PC-9 (cell line): ENCODE results near the gene GAA. TPM values are rescaled to one million over a fixed set of nuclear protein-coding genes. Genes with fewer than 3 reads are reported as not detected.

Experiments
- BruUV-seq: library from RNA; stranded (reverse); fragments of 400-500 nt; replicated peaks from 2 replicates; lab custom pipeline; 2021; lab: Mats Ljungman, UMichigan
- CTCF ChIA-PET: fragments of 300-600 bp; sonication (Branson Sonifier 250); formaldehyde crosslinking; loops from one replicate; lab custom pipeline; 2022; ENCODE audit warnings: antibody characterized with exemption; lab: Charles Lee
- POLR2A ChIA-PET: fragments of 300-600 bp; sonication (Branson Sonifier 250); formaldehyde crosslinking; loops from one replicate; lab custom pipeline; 2022; ENCODE audit warnings: antibody characterized with exemption; ENCODE audit not compliant: unreplicated experiment; lab: Charles Lee
- DNase-seq, 2 experiments: peaks; one replicate each; pipeline versions ENCODE4 v3.0.0 to v3.0.0-alpha.2; 2015 to 2022; ENCODE audit warnings: mixed read lengths in 1 of 2
- H2AFZ ChIP-seq: fragments of 200-600 bp; sonication (generic); 2 replicates; pipeline ENCODE4 v1.8.1; 2017; ENCODE audit warnings: antibody characterized with exemption
- H3F3A ChIP-seq: fragments of 200-600 bp; sonication (generic); 2 replicates; pipeline ENCODE4 v1.8.1; 2017; ENCODE audit warnings: antibody characterized with exemption, mild to moderate bottlenecking, low read depth; ENCODE audit not compliant: insufficient read depth
- H3K27ac ChIP-seq: fragments of 200-600 bp; sonication (generic); 2 replicates; pipeline ENCODE4 v1.6.1; 2016; ENCODE audit warnings: mixed run types
- H3K27me3 ChIP-seq: fragments of 200-600 bp; sonication (generic); 2 replicates; pipeline ENCODE4 v1.6.1; 2016; ENCODE audit warnings: low read depth, mixed run types; ENCODE audit not compliant: insufficient read depth
- H3K36me3 ChIP-seq: fragments of 200-600 bp; sonication (generic); 2 replicates; pipeline ENCODE4 v1.6.1; 2016; ENCODE audit warnings: low read depth, mixed run types
- H3K4me1 ChIP-seq: fragments of 200-600 bp; sonication (generic); replicated peaks from 2 replicates; pipeline ENCODE4 v1.6.1; 2016; ENCODE audit warnings: mixed run types; ENCODE audit not compliant: insufficient read depth
- H3K4me2 ChIP-seq: fragments of 200-600 bp; sonication (generic); 2 replicates; pipeline ENCODE4 v1.6.1; 2017; ENCODE audit warnings: mixed run types
- H3K4me3 ChIP-seq: fragments of 200-600 bp; sonication (generic); 2 replicates; pipeline ENCODE4 v1.6.1; 2016; ENCODE audit warnings: mixed run types
- H3K79me2 ChIP-seq: fragments of 200-600 bp; sonication (generic); 2 replicates; pipeline ENCODE4 v1.6.1; 2017; ENCODE audit warnings: low read depth, mixed run types
- H3K9me2 ChIP-seq: fragments of 200-600 bp; sonication (generic); 2 replicates; pipeline ENCODE4 v1.8.1; 2017; ENCODE audit warnings: mild to moderate bottlenecking; ENCODE audit not compliant: insufficient read depth
- H3K9me3 ChIP-seq: fragments of 200-600 bp; sonication (generic); 2 replicates; pipeline ENCODE4 v1.8.1; 2016; ENCODE audit warnings: low read depth; ENCODE audit not compliant: insufficient read depth
- H4K20me1 ChIP-seq: fragments of 200-600 bp; sonication (generic); 2 replicates; pipeline ENCODE4 v1.8.1; 2017; ENCODE audit not compliant: insufficient read depth
- CTCF ChIP-seq: fragments of 200-600 bp; sonication (generic); conservative IDR thresholded peaks from 2 replicates; pipeline ENCODE4 v1.6.1; 2017; ENCODE audit warnings: mixed run types, antibody characterized with exemption, mild to moderate bottlenecking, moderate library complexity
- EZH2 ChIP-seq: fragments of 200-600 bp; sonication (generic); IDR thresholded peaks from 2 replicates; pipeline ENCODE4 v1.8.0; 2017; ENCODE audit warnings: antibody characterized with exemption, low read depth
- intact Hi-C: fragments of 100-400 bp; cut with micrococcal nuclease; formaldehyde crosslinking; loops from one replicate; pipeline ENCODE4 v1.10.0; 2022; ENCODE audit not compliant: unreplicated experiment
- total RNA-seq: library from RNA; stranded (reverse); gene quantifications from 2 replicates; pipeline ENCODE4 v1.2.3, GENCODE V29; 2021

GAA gene
- total RNA-seq, 1 experiment from 2014 or later: 86.9 TPM

GRCh38 chr17:80065478-80066170, 35.8 kb upstream of the GAA start:
- Histone ChIP-seq H3K36me3 (no peaks in the 10 kb centered on the region), H3F3A (no peaks in the 10 kb centered on the region), H3K9me3 (no peaks in the 10 kb centered on the region), H2AFZ (no peak overlapping the region), H3K4me3 (no peak overlapping the region), H3K27me3 (no peaks in the 10 kb centered on the region), H3K27ac (no peak overlapping the region), H3K4me2 (no peak overlapping the region), H3K9me2 (no peaks in the 10 kb centered on the region), H3K4me1 (no peaks in the 10 kb centered on the region), H4K20me1 (no peaks in the 10 kb centered on the region), H3K79me2 (no peaks in the 10 kb centered on the region)
- TF ChIP-seq EZH2: no peak
- TF ChIP-seq CTCF: no peak
- DNase-seq: no peak
- no TSS peak for BruUV-seq
- ChIA-PET CTCF (no interaction called here), POLR2A (interaction anchor here (0.6 kb wide), 1 partner anchor 389 kb away, joined by 3 read pairs; no protein-coding TSS in a partner anchor)
- intact Hi-C loops: no loop called here

GRCh38 chr17:80067393-80067986, 33.9 kb upstream of the GAA start:
- no peak overlapping the region for H3K4me2 ChIP-seq
- no peaks in the 10 kb centered on the region for H3K79me2 ChIP-seq
- H2AFZ ChIP-seq: no peak overlapping the region
- DNase-seq: no peak
- H3K9me2 ChIP-seq: no peaks in the 10 kb centered on the region
- no peaks in the 10 kb centered on the region for H3K27me3 ChIP-seq
- no peak overlapping the region for H3K27ac ChIP-seq
- H3F3A ChIP-seq: no peaks in the 10 kb centered on the region
- intact Hi-C loops: no loop called here
- no peaks in the 10 kb centered on the region for H3K4me1 ChIP-seq
- H3K4me3 ChIP-seq: no peak overlapping the region
- H3K36me3 ChIP-seq: no peaks in the 10 kb centered on the region
- ChIA-PET CTCF (no interaction called here), POLR2A (no interaction called here)
- no peak for TF ChIP-seq EZH2
- TF ChIP-seq CTCF: no peak
- BruUV-seq: no TSS peak
- H4K20me1 ChIP-seq: no peaks in the 10 kb centered on the region
- no peaks in the 10 kb centered on the region for H3K9me3 ChIP-seq

- Histone ChIP-seq H3K79me2 (no peaks in the 10 kb centered on the region), H3K36me3 (no peaks in the 10 kb centered on the region), H3K4me2 (no peak overlapping the region), H3F3A (no peaks in the 10 kb centered on the region), H4K20me1 (no peaks in the 10 kb centered on the region), H2AFZ (no peak overlapping the region), H3K9me2 (no peaks in the 10 kb centered on the region), H3K27me3 (no peaks in the 10 kb centered on the region), H3K27ac (no peak overlapping the region), H3K4me3 (no peak overlapping the region), H3K9me3 (no peaks in the 10 kb centered on the region), H3K4me1 (no peaks in the 10 kb centered on the region)
- intact Hi-C loops: no loop called here
- no TSS peak for BruUV-seq
- ChIA-PET CTCF (interaction anchor here (0.6 kb wide), 1 partner anchor 386 kb away, joined by 3 read pairs; no protein-coding TSS in a partner anchor), POLR2A (interaction anchor here (0.6 kb wide), 1 partner anchor 187 kb away, joined by 12 read pairs; no protein-coding TSS in a partner anchor)
- DNase-seq: peak in 1 of 2 experiments; percentile 40
- no peak for TF ChIP-seq EZH2
- no peak for TF ChIP-seq CTCF
These were observed 32.8 kb upstream of the GAA start for GRCh38 chr17:80068301-80069222.
